ENCODE results near the gene PRSS53. TPM values are rescaled to one million over a fixed set of nuclear protein-coding genes. Genes with fewer than 3 reads are reported as not detected.

PRSS53 gene
- polyA plus RNA-seq, 1 of the 3 experiments (the other 2 are of a cell fraction): 3.1 TPM

DNA sequence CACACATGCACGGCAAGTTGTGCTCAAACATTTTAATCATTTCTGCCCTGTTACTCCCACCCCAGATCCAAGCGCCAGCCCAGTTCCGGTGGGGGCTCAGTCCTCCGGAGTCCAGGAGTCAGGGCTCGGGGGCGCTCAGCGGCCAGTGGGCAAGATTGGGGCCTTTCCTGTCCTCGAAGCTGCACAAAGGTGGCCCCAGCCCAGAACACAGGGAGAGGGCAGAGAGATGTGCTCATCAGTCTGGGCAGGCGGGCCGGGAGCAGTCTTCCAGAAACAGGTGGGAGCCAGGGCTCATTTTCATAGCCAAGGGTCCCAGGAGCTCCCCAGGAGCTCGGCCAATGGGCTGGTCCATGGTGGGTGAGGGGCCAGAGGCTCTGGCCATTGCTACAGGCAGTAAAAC, 42.7 kb upstream of the PRSS53 start:
- Histone ChIP-seq H2AFZ (ENCODE audit: low read depth) (no peak overlapping the region), H4K20me1 (ENCODE audit: insufficient read depth) (no peaks in the 10 kb centered on the region), H3K27ac (ENCODE audit: low read depth in 2 of 2, low read length in 1 of 2) (no peak overlapping the region), H3K9me3 (no peaks in the 10 kb centered on the region), H3K4me1 (ENCODE audit: control insufficient read depth in 1 of 2, insufficient read depth in 2 of 2, low read depth in 1 of 2, low read length in 1 of 2) (peaks cover 0 to 20% of the 10 kb centered on the region in 2 experiments; a peak in 1 of 4 replicates), H3K27me3 (ENCODE audit: insufficient read depth) (no peaks in the 10 kb centered on the region), H3K36me3 (replicated peaks in 1 of 2; ENCODE audit: control insufficient read depth in 1 of 2, insufficient read depth in 2 of 2, low read length in 1 of 2) (peaks cover 0 to 13% of the 10 kb centered on the region in 2 experiments), H3K4me2 (no peak overlapping the region), H3F3A (replicated peaks; ENCODE audit: insufficient read depth) (no peaks in the 10 kb centered on the region), H3K79me2 (ENCODE audit: insufficient read depth) (no peaks in the 10 kb centered on the region), H3K9me2 (no peaks in the 10 kb centered on the region), H3K4me3 (ENCODE audit: low read depth in 2 of 2, low read length in 1 of 2) (no peak overlapping the region), H3K9ac (no peak overlapping the region)
- WGBS (ENCODE audit: low lambda C conversion rate): 92% methylated on average over 4 of the region's 11 CpGs
- CTCF ChIA-PET: interaction anchor here (0.8 to 3.9 kb wide), 2 partner anchors 11 to 14 kb away, joined by 3 to 17 read pairs; partner anchors contain the start of gene KAT8
- no peak for DNase-seq
- TF ChIP-seq FOXM1 (IDR thresholded peaks at IDR 0.05; ENCODE audit: low read depth) (no peak), RCOR1 (IDR thresholded peaks at IDR 0.05; ENCODE audit: low read length) (no peak), RAD21 (IDR thresholded peaks at IDR 0.05; ENCODE audit: low read length) (no peak), USF1 (IDR thresholded peaks at IDR 0.05; ENCODE audit: borderline replicate concordance, low read depth) (no peak), RXRA (IDR thresholded peaks at IDR 0.05; ENCODE audit: borderline replicate concordance, low read depth) (no peak), GABPA (IDR thresholded peaks at IDR 0.05; ENCODE audit: low read depth) (no peak), PBX3 (IDR thresholded peaks at IDR 0.05) (no peak), CHD2 (IDR thresholded peaks at IDR 0.05; ENCODE audit: low read length, partially characterized antibody) (no peak), SIN3A (IDR thresholded peaks at IDR 0.05; ENCODE audit: borderline replicate concordance, low read depth, low read length) (no peak), SMC3 (IDR thresholded peaks at IDR 0.05; ENCODE audit: low read depth, low read length) (no peak), REST (IDR thresholded peaks at IDR 0.05; ENCODE audit: low read depth, low read length) (no peak)
- TF ChIP-seq, protein P1, sequence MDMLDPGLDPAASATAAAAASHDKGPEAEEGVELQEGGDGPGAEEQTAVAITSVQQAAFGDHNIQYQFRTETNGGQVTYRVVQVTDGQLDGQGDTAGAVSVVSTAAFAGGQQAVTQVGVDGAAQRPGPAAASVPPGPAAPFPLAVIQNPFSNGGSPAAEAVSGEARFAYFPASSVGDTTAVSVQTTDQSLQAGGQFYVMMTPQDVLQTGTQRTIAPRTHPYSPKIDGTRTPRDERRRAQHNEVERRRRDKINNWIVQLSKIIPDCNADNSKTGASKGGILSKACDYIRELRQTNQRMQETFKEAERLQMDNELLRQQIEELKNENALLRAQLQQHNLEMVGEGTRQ (IDR thresholded peaks at IDR 0.05; ENCODE audit: borderline replicate concordance, low read depth, low read length): no peak
- TF ChIP-seq, protein P2, sequence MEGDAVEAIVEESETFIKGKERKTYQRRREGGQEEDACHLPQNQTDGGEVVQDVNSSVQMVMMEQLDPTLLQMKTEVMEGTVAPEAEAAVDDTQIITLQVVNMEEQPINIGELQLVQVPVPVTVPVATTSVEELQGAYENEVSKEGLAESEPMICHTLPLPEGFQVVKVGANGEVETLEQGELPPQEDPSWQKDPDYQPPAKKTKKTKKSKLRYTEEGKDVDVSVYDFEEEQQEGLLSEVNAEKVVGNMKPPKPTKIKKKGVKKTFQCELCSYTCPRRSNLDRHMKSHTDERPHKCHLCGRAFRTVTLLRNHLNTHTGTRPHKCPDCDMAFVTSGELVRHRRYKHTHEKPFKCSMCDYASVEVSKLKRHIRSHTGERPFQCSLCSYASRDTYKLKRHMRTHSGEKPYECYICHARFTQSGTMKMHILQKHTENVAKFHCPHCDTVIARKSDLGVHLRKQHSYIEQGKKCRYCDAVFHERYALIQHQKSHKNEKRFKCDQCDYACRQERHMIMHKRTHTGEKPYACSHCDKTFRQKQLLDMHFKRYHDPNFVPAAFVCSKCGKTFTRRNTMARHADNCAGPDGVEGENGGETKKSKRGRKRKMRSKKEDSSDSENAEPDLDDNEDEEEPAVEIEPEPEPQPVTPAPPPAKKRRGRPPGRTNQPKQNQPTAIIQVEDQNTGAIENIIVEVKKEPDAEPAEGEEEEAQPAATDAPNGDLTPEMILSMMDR (IDR thresholded peaks at IDR 0.05): no peak
- POLR2A ChIA-PET: interaction anchor here (0.6 to 1.9 kb wide), 3 partner anchors 11 to 48 kb away, joined by 3 to 4 read pairs (median 4); partner anchors contain the start of genes FUS and KAT8
